Measurements from ENCODE around the gene PARP1.

DNA sequence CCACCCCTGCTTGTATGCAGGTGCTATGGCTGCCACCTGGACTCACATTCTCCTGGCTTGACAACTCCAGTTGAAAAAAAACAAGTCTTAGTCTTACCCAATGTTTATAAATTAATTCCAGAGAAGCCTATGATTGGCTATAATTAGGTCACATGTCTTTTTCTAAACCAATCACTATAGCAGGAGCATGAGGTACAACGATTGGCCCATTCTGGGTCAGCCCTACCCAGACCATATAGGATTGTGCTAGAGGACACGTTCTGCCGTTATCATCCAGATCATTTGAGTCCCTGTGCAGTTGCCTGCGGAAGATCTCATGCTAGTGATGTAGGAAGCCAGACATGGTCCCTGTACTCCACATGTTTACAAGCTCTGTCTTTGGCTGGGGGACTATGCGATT is 41.9 kb upstream of the PARP1 start:
- TF ChIP-seq EZH2 (IDR thresholded peaks at IDR 0.05; ENCODE audit: insufficient read depth, poor library complexity, severe bottlenecking): no peak
- no peak for TF ChIP-seq EZH2phosphoT487 (IDR thresholded peaks at IDR 0.05; ENCODE audit: insufficient read depth, low read depth)
